GM12878 (cell line): ENCODE measurements around the gene DEGS2. TPM values are rescaled to one million over a fixed set of nuclear protein-coding genes. Genes with fewer than 3 reads are reported as not detected.

Experiments used
- ATAC-seq: fragments of 200-7000 bp; cut with Tn5 transposase; 3 replicates; pipeline ENCODE4 v1.9.1; 2020; ENCODE audit warnings: mild to moderate bottlenecking, moderate library complexity
- BruUV-seq: library from RNA; stranded (reverse); fragments of 400-500 nt; replicated peaks from 2 replicates; lab custom pipeline; 2021; lab: Mats Ljungman, UMichigan
- CTCF ChIA-PET: fragments of 300-600 bp; sonication (Branson Sonifier 250); formaldehyde crosslinking; extraction: SDS; loops from one replicate; lab custom pipeline; 2021; ENCODE audit warnings: inconsistent platforms; lab: Yijun Ruan, JAX
- POLR2A ChIA-PET: fragments of 350-600 bp; formaldehyde crosslinking; extraction: SDS; loops from one replicate; lab custom pipeline; 2021; ENCODE audit warnings: inconsistent platforms; lab: Charles Lee
- RAD21 ChIA-PET: fragments of 300-600 bp; sonication (Branson Sonifier 250); formaldehyde crosslinking; loops from one replicate; lab custom pipeline; 2023; ENCODE audit warnings: antibody characterized with exemption; ENCODE audit not compliant: unreplicated experiment; lab: Charles Lee
- SMC1A ChIA-PET: fragments of 300-600 bp; sonication (Branson Sonifier 250); formaldehyde crosslinking; loops from one replicate; lab custom pipeline; 2023; ENCODE audit not compliant: unreplicated experiment, uncharacterized antibody; lab: Charles Lee
- DNase-seq: peaks from one replicate; pipeline ENCODE4 v3.0.0-alpha.2; 2011; ENCODE audit warnings: low read depth, low spot score
- FAIRE-seq: peaks from 3 replicates; lab custom pipeline; 2011; peaks lifted over from hg19 to GRCh38; lab: Jason Lieb, UNC
- H2AFZ ChIP-seq: 2 replicates; pipeline ENCODE4 v1.6.0; 2011; ENCODE audit warnings: low read depth, low read length, control low read depth; ENCODE audit not compliant: control insufficient read depth
- H3K27ac ChIP-seq: 2 replicates; pipeline ENCODE4 v1.5.1; 2011; ENCODE audit warnings: control low read depth; ENCODE audit not compliant: control insufficient read depth, insufficient read depth
- H3K27me3 ChIP-seq, 2 experiments: replicated peaks in 1 of 2; 2 replicates each; pipeline versions ENCODE4 v1.6.0 to v1.6.1; 2011; ENCODE audit warnings: low read length in 1 of 2; ENCODE audit not compliant: control insufficient read depth in 2 of 2, insufficient read depth in 2 of 2
- H3K36me3 ChIP-seq, 2 experiments: 2 replicates each; pipeline ENCODE4 v1.5.1; 2011; ENCODE audit warnings: low read length in 1 of 2; ENCODE audit not compliant: control insufficient read depth in 2 of 2, insufficient read depth in 2 of 2
- H3K4me1 ChIP-seq: 2 replicates; pipeline ENCODE4 v1.6.1; 2011; ENCODE audit warnings: mild to moderate bottlenecking, low read length, moderate library complexity, mixed read lengths; ENCODE audit not compliant: control insufficient read depth, insufficient read depth
- H3K4me2 ChIP-seq: 2 replicates; pipeline ENCODE4 v1.6.0; 2011; ENCODE audit warnings: control low read depth; ENCODE audit not compliant: control insufficient read depth, insufficient read depth
- H3K4me3 ChIP-seq: fragments of 200-600 bp; sonication (generic); 2 replicates; pipeline ENCODE4 v1.5.1; 2016
- H3K79me2 ChIP-seq: 2 replicates; pipeline ENCODE4 v1.6.0; 2011; ENCODE audit warnings: low read length; ENCODE audit not compliant: control insufficient read depth, insufficient read depth
- H3K9ac ChIP-seq: 2 replicates; pipeline ENCODE4 v1.8.0; 2011; ENCODE audit warnings: low read length, control low read depth, mixed read lengths; ENCODE audit not compliant: control insufficient read depth, insufficient read depth
- H3K9me3 ChIP-seq: replicated peaks from 3 replicates; pipeline ENCODE4 v1.5.1; 2011; ENCODE audit warnings: mild to moderate bottlenecking, low read length; ENCODE audit not compliant: control insufficient read depth, insufficient read depth
- H4K20me1 ChIP-seq: 2 replicates; pipeline ENCODE4 v1.6.0; 2011; ENCODE audit not compliant: control insufficient read depth, insufficient read depth
- CBFB ChIP-seq: IDR thresholded peaks from 2 replicates; pipeline ENCODE4 v1.6.1; 2016; ENCODE audit warnings: antibody characterized with exemption, low read depth
- GATAD2B ChIP-seq: fragments of 450-650 bp; conservative IDR thresholded peaks from 2 replicates; pipeline ENCODE4 v1.6.1; 2017; ENCODE audit warnings: low read depth, mild to moderate bottlenecking, moderate library complexity
- IKZF2 ChIP-seq, 2 experiments: fragments of 450-650 bp; IDR thresholded peaks; 2 replicates each; pipeline ENCODE4 v1.6.1; 2017; ENCODE audit warnings: mild to moderate bottlenecking in 2 of 2, moderate library complexity in 2 of 2
- JUNB ChIP-seq: IDR thresholded peaks from 2 replicates; pipeline ENCODE4 v1.6.1; 2016; ENCODE audit warnings: antibody characterized with exemption, mild to moderate bottlenecking
- MYC ChIP-seq: IDR thresholded peaks from 2 replicates; pipeline ENCODE4 v1.6.1; 2011; ENCODE audit warnings: mild to moderate bottlenecking, low read length, moderate library complexity, inconsistent platforms; ENCODE audit not compliant: insufficient read depth, insufficient replicate concordance, insufficient read length, severe bottlenecking
- NFIC ChIP-seq: IDR thresholded peaks from 2 replicates; pipeline ENCODE4 v1.6.1; 2012; ENCODE audit warnings: low read depth, mild to moderate bottlenecking, inconsistent platforms, low read length, moderate library complexity
- POLR2AphosphoS2 ChIP-seq: IDR thresholded peaks from 2 replicates; pipeline ENCODE4 v1.6.1; 2011; ENCODE audit warnings: low read depth, mild to moderate bottlenecking, low read length, improper control_type of control experiment, moderate library complexity
- RFX5 ChIP-seq: IDR thresholded peaks from 2 replicates; pipeline ENCODE4 v1.6.1; 2011; ENCODE audit warnings: low read depth, low read length, improper control_type of control experiment
- SUZ12 ChIP-seq: fragments of 200-600 bp; sonication (generic); IDR thresholded peaks from one replicate; pipeline ENCODE4 v1.6.1; 2018; ENCODE audit warnings: antibody characterized with exemption, mild to moderate bottlenecking; ENCODE audit not compliant: unreplicated experiment
- TAF1 ChIP-seq: IDR thresholded peaks from 2 replicates; pipeline ENCODE4 v1.6.1; 2011; ENCODE audit warnings: mild to moderate bottlenecking, low read depth, low read length, borderline replicate concordance
- ZNF592 ChIP-seq: fragments of 450-650 bp; IDR thresholded peaks from 2 replicates; pipeline ENCODE4 v1.6.1; 2017; ENCODE audit warnings: mild to moderate bottlenecking, moderate library complexity
- whole genome bisulfite sequencing: methylation state at CpG from one replicate; pipeline ENCODE4 v1.1.6; 2016; ENCODE audit warnings: low lambda C conversion rate; ENCODE audit not compliant: insufficient replicate concordance, insufficient coverage; ENCODE audit errors: missing lambda C conversion rate; 5-methylcytosine and 5-hydroxymethylcytosine counted together
- in situ Hi-C: fragments of 300-500 bp; cut with MboI; formaldehyde crosslinking; loops from 9 replicates; pipeline ENCODE4 v1.14.3; 2018; ENCODE audit warnings: mixed read lengths
- intact Hi-C: fragments of 100-400 bp; cut with micrococcal nuclease; formaldehyde crosslinking; loops from one replicate; pipeline ENCODE4 v1.14.2; 2022; ENCODE audit not compliant: unreplicated experiment
- polyA plus RNA-seq, 11 experiments: library from polyadenylated mRNA; depleted of rRNA in 4 of 11; unstranded in 6 of 11; stranded (reverse) in 5 of 11; fragments of >200 nt; fragmentation: Nextera tagmentation in 4 of 11; fragmentation: Illumina TruSeq in 1 of 11; extraction: Ambion mirVana in 4 of 11; extraction: Trizol in 1 of 11; gene quantifications; 1 replicate in 1 of 11; 2 replicates in 10 of 11; pipeline versions ENCODE4 v1.2.1 to v1.2.3, GENCODE V29; 2011 to 2016; ENCODE audit warnings: inconsistent platforms in 2 of 11, missing spikeins in 2 of 11, low read depth in 1 of 11
- total RNA-seq, 4 experiments: library from RNA; depleted of rRNA in 3 of 4; stranded (reverse); fragments of >200 nt in 3 of 4; fragmentation: Illumina TruSeq in 1 of 4; extraction: Trizol in 1 of 4; gene quantifications; 2 replicates each; pipeline versions ENCODE4 v1.2.1 to v1.2.3, GENCODE V29; 2013 to 2021
- TF ChIP-seq, protein P1 (sequence below): IDR thresholded peaks from 2 replicates; pipeline ENCODE4 v1.6.1; 2011; ENCODE audit warnings: borderline replicate concordance, low read depth, mild to moderate bottlenecking, moderate library complexity, low read length; ENCODE audit not compliant: insufficient read depth, poor library complexity, severe bottlenecking

Gene DEGS2
- total and polyA plus RNA-seq, 10 of the 15 experiments (the other 5 are each of a cell fraction or from before 2014, with no cell fraction given): 0.01 to 2.5 (median 0.45) TPM; not detected in 1

DNA sequence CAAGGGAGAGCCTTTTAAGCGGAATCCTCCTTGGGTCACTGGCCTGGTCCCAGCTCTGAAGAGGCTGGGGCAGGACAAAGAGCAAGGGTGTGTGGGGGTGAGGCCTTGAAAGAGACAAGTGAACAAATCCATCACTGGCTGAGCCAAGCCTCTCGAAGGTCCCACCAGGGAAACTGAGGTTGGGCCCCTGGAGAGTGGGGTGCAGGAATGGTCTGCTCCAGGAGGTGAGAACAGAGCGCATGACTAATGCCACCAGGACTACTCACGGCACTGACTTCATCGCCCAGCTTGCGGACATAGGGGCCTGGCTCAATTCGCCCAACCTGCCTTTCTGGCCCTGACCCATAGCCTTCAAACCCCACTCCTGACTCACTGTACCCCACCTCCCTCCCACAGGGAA lies 19.2 kb upstream of the DEGS2 start:
- TF ChIP-seq GATAD2B (no peak), SUZ12 (no peak), TAF1 (no peak)
- TF ChIP-seq, protein P1, sequence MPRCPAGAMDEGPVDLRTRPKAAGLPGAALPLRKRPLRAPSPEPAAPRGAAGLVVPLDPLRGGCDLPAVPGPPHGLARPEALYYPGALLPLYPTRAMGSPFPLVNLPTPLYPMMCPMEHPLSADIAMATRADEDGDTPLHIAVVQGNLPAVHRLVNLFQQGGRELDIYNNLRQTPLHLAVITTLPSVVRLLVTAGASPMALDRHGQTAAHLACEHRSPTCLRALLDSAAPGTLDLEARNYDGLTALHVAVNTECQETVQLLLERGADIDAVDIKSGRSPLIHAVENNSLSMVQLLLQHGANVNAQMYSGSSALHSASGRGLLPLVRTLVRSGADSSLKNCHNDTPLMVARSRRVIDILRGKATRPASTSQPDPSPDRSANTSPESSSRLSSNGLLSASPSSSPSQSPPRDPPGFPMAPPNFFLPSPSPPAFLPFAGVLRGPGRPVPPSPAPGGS: peak; percentile 13
- Histone ChIP-seq H3K4me3 (no peak overlapping the region), H3K4me2 (no peak overlapping the region), H2AFZ (no peak overlapping the region), H3K9me3 (no peaks in the 10 kb centered on the region), H3K4me1 (no peaks in the 10 kb centered on the region), H3K27me3 (peaks cover 0 to 4% of the 10 kb centered on the region in 2 experiments; a peak in 1 of 4 replicates), H3K36me3 (no peaks in the 10 kb centered on the region), H4K20me1 (no peaks in the 10 kb centered on the region), H3K27ac (no peak overlapping the region), H3K79me2 (no peaks in the 10 kb centered on the region), H3K9ac (no peak overlapping the region)
- WGBS: 75% methylated on average over 6 of the region's 7 CpGs
- ChIA-PET POLR2A (no interaction called here), SMC1A (interaction anchor here (1.1 kb wide), 1 partner anchor 14 kb away, joined by 3 read pairs; no protein-coding TSS in a partner anchor), CTCF (interaction anchor here (1.4 kb wide), 1 partner anchor 12 kb away, joined by 3 read pairs; no protein-coding TSS in a partner anchor), RAD21 (no interaction called here)
- no peak for FAIRE-seq
- intact Hi-C loops: no loop called here
- no peak for ATAC-seq
- DNase-seq: no peak
- BruUV-seq: no TSS peak
- in situ Hi-C loops: no loop called here

- Histone ChIP-seq H3K36me3 (no peaks in the 10 kb centered on the region), H3K4me3 (no peak overlapping the region), H3K4me1 (no peaks in the 10 kb centered on the region), H3K79me2 (no peaks in the 10 kb centered on the region), H3K27ac (no peak overlapping the region), H3K9ac (no peak overlapping the region), H3K4me2 (no peak overlapping the region), H4K20me1 (no peaks in the 10 kb centered on the region), H3K27me3 (peaks cover 0 to 7% of the 10 kb centered on the region in 2 experiments; a peak in 2 of 4 replicates), H2AFZ (no peak overlapping the region), H3K9me3 (no peaks in the 10 kb centered on the region)
- ChIA-PET CTCF (no interaction called here), POLR2A (no interaction called here), RAD21 (no interaction called here), SMC1A (no interaction called here)
- in situ Hi-C loops (no loop called here), intact Hi-C loops (no loop called here)
- BruUV-seq: no TSS peak
- DNase-seq (no peak), FAIRE-seq (no peak), ATAC-seq (no peak)
- WGBS: 63% methylated on average over 14 of the region's 14 CpGs
- no peak for TF ChIP-seq ZNF592
- TF ChIP-seq JUNB: no peak
- TF ChIP-seq CBFB: no peak
- TF ChIP-seq NFIC: no peak
- no peak for TF ChIP-seq POLR2AphosphoS2
- no peak for TF ChIP-seq RFX5
- no peak for TF ChIP-seq MYC
- no peak for TF ChIP-seq IKZF2 (IDR thresholded peaks at IDR 0.05)
Observed at GRCh38 chr14:100176811-100177327, 17.4 kb upstream of the DEGS2 start.
